ENCODE measurements around the gene LNPEP.
"Not testable (repeated sequence)": the region's sequence is repeated elsewhere in the genome, so short reads cannot be mapped to it uniquely, and the experiment has no call there.

Gene LNPEP

DNA sequence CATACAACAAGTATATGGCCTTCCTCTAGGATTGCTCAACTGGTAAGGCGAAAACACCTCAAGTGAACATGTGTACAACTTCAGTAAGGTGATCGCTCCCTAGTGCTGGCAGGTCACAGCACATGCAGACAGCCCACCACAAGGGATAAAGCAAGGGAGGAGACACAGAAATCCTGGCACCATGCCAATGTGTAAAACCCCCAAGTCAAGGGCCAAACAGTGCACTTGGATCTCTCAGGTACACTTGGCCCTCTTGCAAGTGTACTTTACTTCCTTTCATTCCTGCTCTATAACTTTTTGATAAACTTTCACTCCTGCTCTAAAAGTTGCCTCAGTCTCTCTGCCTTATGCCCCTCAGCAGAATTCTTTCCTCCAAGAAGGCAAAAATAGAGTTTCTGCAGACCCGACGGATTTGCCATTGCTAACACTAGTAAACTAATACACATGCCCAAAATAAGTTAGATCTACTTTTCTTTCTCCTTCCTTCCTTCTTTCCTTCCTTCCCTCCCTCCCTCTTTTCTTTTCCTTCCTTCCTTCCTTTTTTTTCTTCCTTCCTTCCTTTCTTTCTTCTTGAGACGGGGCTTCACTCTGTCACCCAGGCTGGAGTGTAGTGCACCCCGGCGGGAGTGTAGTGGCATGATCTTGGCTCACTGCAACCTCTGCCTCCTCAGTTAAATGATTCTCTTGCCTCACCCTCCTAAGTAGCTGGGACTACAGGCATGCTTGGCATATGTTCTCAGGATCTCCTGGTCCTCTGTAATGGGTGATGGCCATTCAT, 6.8 kb upstream of the LNPEP start:
- Histone ChIP-seq H3K4me1 (ENCODE audit: control insufficient read depth, insufficient read depth, low read depth, low read length) (peaks cover 1% of the 10 kb centered on the region), H2AK5ac (ENCODE audit: low read length, severe bottlenecking) (no peak overlapping the region), H3K27me3 (ENCODE audit: control insufficient read depth in 1 of 2, insufficient read depth in 1 of 2, low read length in 2 of 2) (no peaks in the 10 kb centered on the region), H3K27ac (ENCODE audit: low read length, poor library complexity, severe bottlenecking) (no peak overlapping the region), H4K91ac (ENCODE audit: low read length) (no peak overlapping the region), H3K79me1 (replicated peaks; ENCODE audit: low read length, poor library complexity, severe bottlenecking) (peaks cover 11% of the 10 kb centered on the region), H2BK120ac (ENCODE audit: low read depth, low read length) (no peak overlapping the region), H3K23ac (ENCODE audit: low read length in 2 of 2) (no peak overlapping the region), H4K8ac (ENCODE audit: low read length) (no peak overlapping the region), H2BK5ac (ENCODE audit: low read depth, low read length, poor library complexity, severe bottlenecking) (no peak overlapping the region), H2AFZ (ENCODE audit: low read depth, low read length) (no peak overlapping the region), H3K4me3 (ENCODE audit: insufficient read depth in 1 of 2, low read depth in 1 of 2, low read length in 2 of 2) (no peak overlapping the region), H3K14ac (ENCODE audit: low read length in 2 of 2) (no peak overlapping the region), H3K18ac (ENCODE audit: low read depth in 1 of 2, low read length in 2 of 2) (no peak overlapping the region), H3K9ac (ENCODE audit: low read length) (no peak overlapping the region), H2BK12ac (ENCODE audit: low read length in 2 of 2) (no peak overlapping the region), H2BK15ac (ENCODE audit: low read depth, poor library complexity, severe bottlenecking) (no peak overlapping the region), H3K9me3 (ENCODE audit: control insufficient read depth, low read length) (no peaks in the 10 kb centered on the region), H3K4ac (ENCODE audit: low read depth in 1 of 2, low read length in 2 of 2) (no peak overlapping the region), H3K4me2 (ENCODE audit: low read length, poor library complexity, severe bottlenecking) (no peak overlapping the region), H3K36me3 (ENCODE audit: control insufficient read depth in 1 of 2, insufficient read depth in 2 of 2, low read depth in 1 of 2, low read length in 2 of 2) (no peaks in the 10 kb centered on the region)
- DNase-seq: no peak
- 96% methylated on average over 7 of the region's 7 CpGs for WGBS

- Histone ChIP-seq H4K91ac (ENCODE audit: low read length) (no peak overlapping the region), H3K18ac (ENCODE audit: low read depth in 1 of 2, low read length in 2 of 2) (no peak overlapping the region), H3K23ac (ENCODE audit: low read length in 2 of 2) (no peak overlapping the region), H4K8ac (ENCODE audit: low read length) (no peak overlapping the region), H3K4me3 (ENCODE audit: insufficient read depth in 1 of 2, low read depth in 1 of 2, low read length in 2 of 2) (no peak overlapping the region), H2AFZ (ENCODE audit: low read depth, low read length) (no peak overlapping the region), H3K36me3 (ENCODE audit: control insufficient read depth in 1 of 2, insufficient read depth in 2 of 2, low read depth in 1 of 2, low read length in 2 of 2) (no peaks in the 10 kb centered on the region), H3K9ac (ENCODE audit: low read length) (no peak overlapping the region), H2BK120ac (ENCODE audit: low read depth, low read length) (no peak overlapping the region), H3K27ac (ENCODE audit: low read length, poor library complexity, severe bottlenecking) (no peak overlapping the region), H3K4me2 (ENCODE audit: low read length, poor library complexity, severe bottlenecking) (no peak overlapping the region), H3K27me3 (ENCODE audit: control insufficient read depth in 1 of 2, insufficient read depth in 1 of 2, low read length in 2 of 2) (no peaks in the 10 kb centered on the region), H2AK5ac (ENCODE audit: low read length, severe bottlenecking) (no peak overlapping the region), H3K79me1 (replicated peaks; ENCODE audit: low read length, poor library complexity, severe bottlenecking) (peaks cover 11% of the 10 kb centered on the region), H3K4me1 (ENCODE audit: control insufficient read depth, insufficient read depth, low read depth, low read length) (peaks cover 1% of the 10 kb centered on the region), H2BK12ac (ENCODE audit: low read length in 2 of 2) (no peak overlapping the region), H2BK15ac (ENCODE audit: low read depth, poor library complexity, severe bottlenecking) (no peak overlapping the region), H3K4ac (ENCODE audit: low read depth in 1 of 2, low read length in 2 of 2) (no peak overlapping the region), H3K9me3 (ENCODE audit: control insufficient read depth, low read length) (no peaks in the 10 kb centered on the region), H2BK5ac (ENCODE audit: low read depth, low read length, poor library complexity, severe bottlenecking) (no peak overlapping the region), H3K14ac (ENCODE audit: low read length in 2 of 2) (no peak overlapping the region)
- DNase-seq: no peak
- 97% methylated on average over 3 of the region's 3 CpGs for WGBS
These were observed 5.8 kb upstream of the LNPEP start for GRCh38 chr5:96930058-96930457.

DNA sequence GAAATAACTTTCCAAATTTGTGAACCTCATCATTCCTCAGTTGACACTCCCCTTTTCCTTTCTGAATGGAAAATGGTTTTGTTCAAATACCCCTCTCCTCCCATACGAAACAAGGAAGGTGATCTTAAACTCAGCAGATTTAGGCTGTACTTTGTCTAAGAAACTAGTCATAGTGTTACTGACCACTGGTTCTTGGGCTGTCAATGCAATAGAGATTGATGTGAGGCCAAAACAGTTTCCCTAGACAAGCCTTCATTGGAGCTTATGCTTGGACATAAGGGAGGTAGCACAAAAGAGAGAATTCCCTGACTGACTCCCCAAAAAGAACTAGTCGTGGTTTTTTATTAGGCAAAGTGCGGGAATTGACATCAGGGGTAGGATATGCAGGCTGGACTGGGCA, 5.3 kb upstream of the LNPEP start:
- no peak overlapping the region for H3K23ac ChIP-seq (ENCODE audit: low read length in 2 of 2)
- no peaks in the 10 kb centered on the region for H3K27me3 ChIP-seq (ENCODE audit: control insufficient read depth in 1 of 2, insufficient read depth in 1 of 2, low read length in 2 of 2)
- H3K14ac ChIP-seq (ENCODE audit: low read length in 2 of 2): no peak overlapping the region
- no peak overlapping the region for H3K4ac ChIP-seq (ENCODE audit: low read depth in 1 of 2, low read length in 2 of 2)
- DNase-seq: no peak
- no peak overlapping the region for H3K18ac ChIP-seq (ENCODE audit: low read depth in 1 of 2, low read length in 2 of 2)
- H2BK120ac ChIP-seq (ENCODE audit: low read depth, low read length): no peak overlapping the region
- H3K9me3 ChIP-seq (ENCODE audit: control insufficient read depth, low read length): no peaks in the 10 kb centered on the region
- H3K4me3 ChIP-seq (ENCODE audit: insufficient read depth in 1 of 2, low read depth in 1 of 2, low read length in 2 of 2): no peak overlapping the region
- H4K8ac ChIP-seq (ENCODE audit: low read length): no peak overlapping the region
- no peak overlapping the region for H2AK5ac ChIP-seq (ENCODE audit: low read length, severe bottlenecking)
- no peak overlapping the region for H2BK15ac ChIP-seq (ENCODE audit: low read depth, poor library complexity, severe bottlenecking)
- H2BK5ac ChIP-seq (ENCODE audit: low read depth, low read length, poor library complexity, severe bottlenecking): no peak overlapping the region
- no peak overlapping the region for H4K91ac ChIP-seq (ENCODE audit: low read length)
- no peak overlapping the region for H2BK12ac ChIP-seq (ENCODE audit: low read length in 2 of 2)
- H3K4me1 ChIP-seq (ENCODE audit: control insufficient read depth, insufficient read depth, low read depth, low read length): peaks cover 1% of the 10 kb centered on the region
- H3K27ac ChIP-seq (ENCODE audit: low read length, poor library complexity, severe bottlenecking): no peak overlapping the region
- WGBS: 100% methylated on average over 3 of the region's 3 CpGs
- H3K9ac ChIP-seq (ENCODE audit: low read length): no peak overlapping the region
- no peak overlapping the region for H3K4me2 ChIP-seq (ENCODE audit: low read length, poor library complexity, severe bottlenecking)
- no peaks in the 10 kb centered on the region for H3K36me3 ChIP-seq (ENCODE audit: control insufficient read depth in 1 of 2, insufficient read depth in 2 of 2, low read depth in 1 of 2, low read length in 2 of 2)
- H2AFZ ChIP-seq (ENCODE audit: low read depth, low read length): no peak overlapping the region
- peaks cover 11% of the 10 kb centered on the region for H3K79me1 ChIP-seq (replicated peaks; ENCODE audit: low read length, poor library complexity, severe bottlenecking)

DNA sequence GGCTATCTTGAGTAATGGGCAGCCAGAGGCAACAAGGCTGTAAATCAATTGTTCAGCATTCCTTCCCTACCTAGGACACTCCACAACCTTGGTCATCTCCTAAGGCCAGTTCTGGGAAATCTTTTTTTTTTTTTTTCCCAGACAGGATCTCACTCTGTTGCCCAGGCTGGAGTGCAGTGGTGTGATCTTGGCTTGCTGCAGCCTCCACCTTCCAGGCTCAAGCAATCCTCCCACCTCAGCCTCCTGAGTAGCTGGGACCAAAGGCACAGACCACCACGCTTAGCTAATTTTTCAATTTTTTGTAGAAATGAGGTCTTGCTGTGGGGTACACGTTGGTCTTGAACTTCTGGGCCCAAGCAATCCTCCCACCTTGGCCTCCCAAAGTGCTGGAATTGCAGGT, 4.8 kb upstream of the LNPEP start:
- H3K9me3 ChIP-seq (ENCODE audit: control insufficient read depth, low read length); H2BK15ac ChIP-seq (ENCODE audit: low read depth, poor library complexity, severe bottlenecking); H2BK12ac ChIP-seq (ENCODE audit: low read length in 2 of 2); H4K91ac ChIP-seq (ENCODE audit: low read length); H3K27me3 ChIP-seq (ENCODE audit: control insufficient read depth in 1 of 2, insufficient read depth in 1 of 2, low read length in 2 of 2); H3K4me1 ChIP-seq (ENCODE audit: control insufficient read depth, insufficient read depth, low read depth, low read length); H3K9ac ChIP-seq (ENCODE audit: low read length); H3K18ac ChIP-seq (ENCODE audit: low read depth in 1 of 2, low read length in 2 of 2); DNase-seq; H4K8ac ChIP-seq (ENCODE audit: low read length); H2BK5ac ChIP-seq (ENCODE audit: low read depth, low read length, poor library complexity, severe bottlenecking); H3K4me2 ChIP-seq (ENCODE audit: low read length, poor library complexity, severe bottlenecking); H3K4ac ChIP-seq (ENCODE audit: low read depth in 1 of 2, low read length in 2 of 2); H3K4me3 ChIP-seq (ENCODE audit: insufficient read depth in 1 of 2, low read depth in 1 of 2, low read length in 2 of 2); H3K14ac ChIP-seq (ENCODE audit: low read length in 2 of 2); H3K27ac ChIP-seq (ENCODE audit: low read length, poor library complexity, severe bottlenecking); H2BK120ac ChIP-seq (ENCODE audit: low read depth, low read length); H3K23ac ChIP-seq (ENCODE audit: low read length in 2 of 2); H3K36me3 ChIP-seq (ENCODE audit: control insufficient read depth in 1 of 2, insufficient read depth in 2 of 2, low read depth in 1 of 2, low read length in 2 of 2); H2AFZ ChIP-seq (ENCODE audit: low read depth, low read length): not testable (repeated sequence)
- 92% methylated on average over 2 of the region's 2 CpGs for WGBS
- Histone ChIP-seq H3K79me1 (replicated peaks; ENCODE audit: low read length, poor library complexity, severe bottlenecking) (peaks cover 11% of the 10 kb centered on the region), H2AK5ac (ENCODE audit: low read length, severe bottlenecking) (peak overlapping the region; percentile 26)

Data from mesenchymal stem cell (in vitro differentiated cells and primary cell).